Measurements from ENCODE around the gene RFX8.

Gene RFX8

GRCh38 chr2:101396316-101396717, 78.6 kb downstream of the RFX8 start:
- H3K27ac ChIP-seq = peak overlapping the region in 10 of 21 experiments; percentile 12 to 79 (median 68)
- no peak overlapping the region for H3K4me3 ChIP-seq

- Histone ChIP-seq H3K4me3 (no peak overlapping the region), H3K27ac (peak overlapping the region in 10 of 21 experiments; percentile 12 to 79 (median 68))
Measured at GRCh38 chr2:101395545-101396315, 79.2 kb downstream of the RFX8 start.

GRCh38 chr2:101388232-101388631, 86.7 kb downstream of the RFX8 start:
- no peak overlapping the region for H3K4me3 ChIP-seq
- H3K27ac ChIP-seq = no peak overlapping the region

DNA sequence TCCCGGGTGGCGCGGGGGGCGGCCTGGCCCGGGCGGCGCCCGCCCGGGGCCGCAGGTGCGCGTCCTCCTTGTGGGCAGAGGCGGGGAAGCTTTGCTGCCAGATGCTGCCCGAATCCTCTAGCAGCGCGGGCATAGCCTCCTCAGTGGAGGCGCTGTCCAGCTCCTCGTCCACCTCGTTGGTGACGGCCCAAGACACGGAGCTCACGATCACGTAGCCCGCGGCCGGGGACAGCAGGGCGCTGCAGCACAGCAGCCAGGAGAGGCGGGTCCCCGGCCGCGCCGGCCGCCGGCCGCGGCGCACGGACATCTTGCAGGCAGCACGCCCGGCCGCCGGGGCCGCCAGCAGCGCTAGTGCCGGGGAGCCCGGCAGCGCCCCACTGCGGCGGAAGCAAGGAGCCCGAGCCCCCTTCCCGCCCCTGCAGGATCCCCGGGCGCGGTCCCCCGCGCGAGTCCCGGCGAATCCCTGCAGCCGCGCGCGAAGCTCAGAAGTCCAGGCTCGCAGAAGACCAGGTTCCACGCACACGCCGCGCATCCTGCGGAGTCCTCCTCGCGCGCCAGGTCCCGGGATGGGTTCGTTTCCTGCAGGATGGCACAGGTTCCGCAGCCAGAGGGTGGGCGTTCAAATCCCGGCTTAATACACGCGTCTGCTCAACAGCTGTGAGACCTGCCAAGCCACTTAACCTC, 87.6 kb downstream of the RFX8 start, which contains the start of gene CREG2:
TSS of gene CREG2 (minus strand) at position 353 of the 684 bp plus-strand sequence. CDS start at position 307, 46 bp downstream.
- peak within 1 kb of the TSS; percentile 15 to 45 (median 40) for H3K4me3 ChIP-seq
- no peak within 1 kb of the TSS for H3K27ac ChIP-seq

DNA sequence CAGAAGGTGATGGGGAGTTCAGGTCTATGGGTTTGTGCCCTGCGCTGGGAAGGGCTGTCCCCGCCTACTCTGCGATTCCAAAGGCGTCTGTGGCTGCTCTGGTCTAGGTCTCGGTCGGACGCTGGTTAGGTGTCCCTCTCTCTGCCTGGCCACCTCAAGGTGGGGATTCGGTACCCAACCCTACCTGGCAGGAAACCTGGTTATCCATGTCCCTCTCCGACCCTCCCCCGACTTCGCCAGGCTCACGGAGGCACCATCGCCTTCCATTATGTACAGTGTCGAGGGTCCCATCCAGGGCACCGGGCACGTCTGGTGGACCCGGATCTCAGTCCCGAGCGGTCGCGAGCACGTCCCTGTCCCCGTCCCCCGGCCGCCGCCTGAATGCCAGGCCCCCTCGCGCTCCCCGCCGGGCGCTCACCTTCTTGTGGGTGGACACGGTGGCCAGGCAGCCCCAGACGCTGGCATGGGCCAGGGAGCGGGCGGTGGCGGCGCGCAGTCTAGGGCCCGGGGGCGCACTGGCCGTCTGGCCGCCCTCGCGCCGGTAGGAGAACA, 88.2 kb downstream of the RFX8 start:
- Histone ChIP-seq H3K4me3 (peak overlapping the region; percentile 15 to 45 (median 40)), H3K27ac (no peak overlapping the region)

DNA sequence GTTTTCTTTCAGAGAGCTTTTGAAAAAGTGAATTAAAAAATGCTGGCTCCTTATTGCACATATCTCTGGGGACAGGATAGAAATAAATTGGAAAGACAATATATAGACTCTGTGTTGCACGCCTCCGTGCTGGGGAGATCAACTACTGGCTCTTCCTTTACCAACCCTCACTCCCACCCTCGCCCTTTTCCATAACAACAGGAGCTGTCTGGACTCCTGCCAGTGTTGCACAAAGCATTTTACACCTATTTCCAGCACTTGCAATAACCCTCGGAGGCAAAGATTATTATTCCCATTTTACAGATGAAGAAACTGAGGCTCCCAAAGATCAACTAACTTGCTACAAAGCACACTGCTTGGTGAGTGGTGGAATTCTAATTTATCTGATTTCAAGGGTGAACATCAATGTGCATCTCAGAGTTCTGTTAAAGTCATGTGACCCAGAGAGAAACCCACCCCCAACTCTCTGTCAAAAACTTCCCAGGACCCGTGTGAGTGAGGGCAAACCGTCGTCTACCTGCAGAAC, 91.8 kb downstream of the RFX8 start:
- H3K4me3 ChIP-seq = no peak overlapping the region
- no peak overlapping the region for H3K27ac ChIP-seq

GRCh38 chr2:101382442-101382841, 92.5 kb downstream of the RFX8 start:
- Histone ChIP-seq H3K27ac (no peak overlapping the region), H3K4me3 (no peak overlapping the region)

DNA sequence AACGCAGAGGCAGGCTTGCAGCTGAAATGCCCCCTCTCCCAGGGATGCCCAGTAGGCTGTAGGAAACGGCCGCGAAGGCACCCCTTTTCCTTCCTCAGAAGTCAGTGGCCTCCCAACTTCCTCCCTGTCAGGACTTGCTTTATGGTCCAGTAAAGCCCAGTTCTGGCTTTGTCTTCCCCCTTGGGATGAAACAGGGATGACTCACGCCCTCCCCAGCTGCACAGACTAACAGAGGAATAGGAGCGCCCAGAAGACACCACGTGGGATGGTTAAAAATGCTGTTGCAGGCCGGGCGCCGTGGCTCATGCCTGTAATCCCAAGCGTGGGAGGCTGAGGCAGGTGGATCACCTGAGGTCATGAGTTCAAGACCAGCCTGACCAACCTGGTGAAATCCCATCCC, 94.5 kb downstream of the RFX8 start:
- Histone ChIP-seq H3K4me3 (no peak overlapping the region), H3K27ac (no peak overlapping the region)

- H3K27ac ChIP-seq = no peak overlapping the region
- H3K4me3 ChIP-seq = no peak overlapping the region
Measured at GRCh38 chr2:101379091-101379490, 95.8 kb downstream of the RFX8 start.

DNA sequence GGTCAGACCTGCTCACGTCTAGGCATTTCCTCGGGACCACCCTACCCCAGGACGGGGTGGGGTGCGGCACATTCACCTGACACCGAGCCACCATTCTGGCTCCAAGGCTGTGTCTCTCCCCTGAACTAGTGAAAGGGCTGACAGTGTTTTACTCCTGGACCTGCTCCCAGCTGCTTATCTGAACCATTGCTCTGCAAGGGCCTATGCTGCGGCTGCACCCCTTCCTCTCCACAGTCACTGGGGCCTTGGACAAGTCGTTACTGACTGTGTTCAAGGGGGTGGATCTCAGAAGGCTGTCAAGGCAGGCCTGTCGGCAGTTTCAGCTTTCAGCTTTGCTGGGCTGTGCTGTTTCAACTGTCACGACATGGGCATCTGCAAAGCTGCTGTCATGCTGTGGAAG, 99.3 kb downstream of the RFX8 start:
- Histone ChIP-seq H3K4me3 (no peak overlapping the region), H3K27ac (no peak overlapping the region)

DNA sequence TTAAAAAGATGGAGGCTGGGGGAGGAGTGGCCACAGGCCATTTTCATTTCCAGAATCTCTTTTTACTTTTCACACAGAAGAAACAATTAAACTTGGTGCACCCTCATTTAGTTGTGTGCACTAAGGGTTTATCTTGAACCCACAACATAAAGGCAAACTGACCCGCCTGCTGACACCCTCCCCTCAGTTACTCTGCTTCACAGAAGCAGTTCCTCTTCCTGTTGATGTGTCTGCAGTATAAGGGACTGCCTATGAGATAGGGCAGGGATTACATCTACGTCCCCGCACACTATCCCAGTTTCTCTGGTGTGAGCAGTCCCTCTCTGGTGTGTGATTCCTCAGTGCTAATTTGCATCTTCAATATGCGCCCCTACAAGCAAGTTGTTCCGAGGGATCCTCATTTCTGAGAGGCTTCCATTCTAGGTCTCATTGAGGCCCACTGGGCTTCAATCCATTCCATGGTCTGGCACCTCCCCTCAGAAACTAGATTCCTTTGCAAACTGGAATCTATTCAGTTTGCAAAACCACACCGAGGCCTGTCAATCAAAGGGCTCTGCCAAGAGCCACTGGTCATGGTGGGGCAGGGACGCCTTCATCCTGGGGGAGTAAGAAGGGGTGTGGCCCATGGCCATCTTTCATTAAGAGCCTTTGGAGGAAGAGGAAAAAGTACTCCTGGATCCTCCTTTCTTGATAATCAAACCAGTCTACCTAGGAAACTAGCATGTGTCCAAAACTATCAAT, 99.9 kb downstream of the RFX8 start:
- Histone ChIP-seq H3K4me3 (no peak overlapping the region), H3K27ac (no peak overlapping the region)

- no peak overlapping the region for H3K4me3 ChIP-seq
- H3K27ac ChIP-seq = no peak overlapping the region
Measured at GRCh38 chr2:101372792-101373191, 102.1 kb downstream of the RFX8 start.

DNA sequence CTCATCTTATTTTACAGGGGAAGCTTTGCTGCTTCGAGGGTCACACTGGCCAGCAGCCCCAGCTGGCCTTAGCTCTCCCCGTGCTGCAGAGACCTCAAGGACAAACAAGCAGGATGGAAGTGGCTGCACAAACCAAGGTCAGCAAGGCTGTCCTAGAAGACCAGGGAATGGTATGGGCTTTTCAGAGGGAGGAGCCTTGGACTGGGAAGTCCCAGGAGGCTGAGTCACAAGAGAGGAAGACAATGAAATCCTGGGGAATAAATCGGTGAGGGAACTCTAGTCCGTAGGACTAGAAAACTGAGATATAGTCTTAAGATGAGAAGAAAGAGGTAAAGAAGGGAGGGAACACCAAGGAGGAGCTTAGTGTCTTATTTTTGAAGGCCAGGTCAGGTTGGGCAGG, 103.3 kb downstream of the RFX8 start:
- Histone ChIP-seq H3K4me3 (no peak overlapping the region), H3K27ac (no peak overlapping the region)

DNA sequence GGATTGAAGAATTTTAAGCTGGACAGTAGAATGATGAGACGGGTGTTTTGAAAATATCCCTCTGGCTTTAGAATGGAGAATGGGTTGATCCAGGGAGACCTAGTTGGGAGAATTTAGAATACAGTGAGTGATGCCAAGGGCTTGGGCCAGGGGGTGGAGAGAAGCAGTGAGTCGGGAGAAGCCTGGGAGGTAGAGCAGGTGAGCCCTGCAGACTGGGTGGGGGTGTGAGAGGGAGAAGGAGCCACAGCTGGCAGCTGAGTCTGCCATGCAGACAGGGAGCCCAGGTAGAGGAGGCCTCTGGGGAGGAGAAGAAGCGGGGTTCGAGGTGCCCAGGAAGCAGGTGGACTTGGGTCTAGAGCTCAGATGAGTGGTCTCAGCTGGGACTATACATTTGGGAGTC, 105.8 kb downstream of the RFX8 start:
- H3K27ac ChIP-seq = no peak overlapping the region

GRCh38 chr2:101368376-101368775, 106.5 kb downstream of the RFX8 start:
- Histone ChIP-seq H3K4me3 (no peak overlapping the region), H3K27ac (no peak overlapping the region)

More for the DNA sequence above, 105.8 kb downstream of the RFX8 start:
- no peak overlapping the region for H3K4me3 ChIP-seq

- H3K27ac ChIP-seq = no peak overlapping the region
- no peak overlapping the region for H3K4me3 ChIP-seq
Measured at GRCh38 chr2:101367508-101367907, 107.4 kb downstream of the RFX8 start.

GRCh38 chr2:101364878-101365277, 110.0 kb downstream of the RFX8 start:
- Histone ChIP-seq H3K27ac (no peak overlapping the region), H3K4me3 (no peak overlapping the region)

- Histone ChIP-seq H3K4me3 (no peak overlapping the region), H3K27ac (peak overlapping the region in 1 of 21 experiments; percentile 89)
Measured at GRCh38 chr2:101362777-101363176, 112.1 kb downstream of the RFX8 start.

- Histone ChIP-seq H3K27ac (peak overlapping the region in 4 of 21 experiments; percentile 36 to 89 (median 61)), H3K4me3 (no peak overlapping the region)
Measured at GRCh38 chr2:101362316-101362715, 112.6 kb downstream of the RFX8 start.

GRCh38 chr2:101361522-101361921, 113.4 kb downstream of the RFX8 start:
- no peak overlapping the region for H3K4me3 ChIP-seq
- peak overlapping the region in 6 of 21 experiments; percentile 36 to 89 (median 69) for H3K27ac ChIP-seq

Data from skin epidermis (tissue), 12 donors.